ENCODE measurements around the gene LIPK.

- TF ChIP-seq MYC (IDR thresholded peaks at IDR 0.05; ENCODE audit: low read depth, low read length) (no peak), MYC (CRISPR knock-in tag; IDR thresholded peaks at IDR 0.05; ENCODE audit: borderline replicate concordance, low read depth) (no peak), ZNF76 (CRISPR knock-in tag; IDR thresholded peaks at IDR 0.05; ENCODE audit: borderline replicate concordance) (no peak), ATF3 (IDR thresholded peaks at IDR 0.05) (no peak), ATF3 (CRISPR knock-in tag; conservative IDR thresholded peaks at IDR 0.05) (no peak), CTCF (IDR thresholded peaks at IDR 0.05 in 2 of 3, conservative IDR thresholded peaks at IDR 0.05 in 1 of 3; ENCODE audit: insufficient read depth in 2 of 3, low read depth in 1 of 3, low read length in 3 of 3) (no peak), LEF1 (IDR thresholded peaks at IDR 0.05) (no peak), NR3C1 (CRISPR knock-in tag; IDR thresholded peaks at IDR 0.05) (no peak), ETV6 (IDR thresholded peaks at IDR 0.05; ENCODE audit: borderline replicate concordance in 1 of 2, low read depth in 2 of 2, low read length in 1 of 2) (no peak), ETV6 (CRISPR knock-in tag; IDR thresholded peaks at IDR 0.05; ENCODE audit: borderline replicate concordance) (no peak), DPF2 (IDR thresholded peaks at IDR 0.05) (no peak), ELF4 (CRISPR knock-in tag; IDR thresholded peaks at IDR 0.05) (no peak), MEIS2 (IDR thresholded peaks at IDR 0.05; ENCODE audit: partially characterized antibody) (no peak), CCNT2 (IDR thresholded peaks at IDR 0.05; ENCODE audit: borderline replicate concordance, extremely low read depth, insufficient read length, low read depth, low read length) (no peak), MYBL2 (IDR thresholded peaks at IDR 0.05; ENCODE audit: low read depth) (no peak), MYBL2 (CRISPR knock-in tag; IDR thresholded peaks at IDR 0.05; ENCODE audit: borderline replicate concordance) (no peak), GATA2 (CRISPR knock-in tag; IDR thresholded peaks at IDR 0.05) (no peak)
Observed at GRCh38 chr10:88659725-88660597, 46.1 kb upstream of the LIPK start.

Measured in K562 (cell line).